Transverse colon (tissue), 4 donors: ENCODE data around the gene API5. TPM values are rescaled to one million over a fixed set of nuclear protein-coding genes. Genes with fewer than 3 reads are reported as not detected.
A peak's percentile ranks its signal among the peaks of the same experiment; 100 is the strongest.

Experiments
- DNase-seq: peaks from one replicate; pipeline ENCODE4 v3.0.0-alpha.2; 2019
- H3K27ac ChIP-seq, 4 donors: fragments of 200-600 bp; sonication (generic); 2 replicates each; pipeline ENCODE4 v1.5.1; 2016 to 2018; ENCODE audit warnings: inconsistent platforms in 4 of 4
- H3K27me3 ChIP-seq: fragments of 200-600 bp; sonication (generic); 2 replicates; pipeline ENCODE4 v1.5.1; 2017; ENCODE audit warnings: inconsistent platforms
- H3K36me3 ChIP-seq, 4 donors: fragments of 200-600 bp; sonication (generic); 2 replicates each; pipeline ENCODE4 v1.5.1; 2017 to 2019; ENCODE audit warnings: inconsistent platforms in 4 of 4
- H3K4me1 ChIP-seq, 4 donors: fragments of 200-600 bp; sonication (generic); 2 replicates each; pipeline ENCODE4 v1.5.1; 2017 to 2020; ENCODE audit warnings: inconsistent platforms in 4 of 4
- H3K4me3 ChIP-seq, 4 donors: fragments of 200-600 bp; sonication (generic); 1 replicate in 1 of 4; 2 replicates in 3 of 4; pipeline versions ENCODE4 v1.5.1 to v1.6.1; 2017 to 2019; ENCODE audit warnings: inconsistent platforms in 4 of 4
- H3K9me3 ChIP-seq, 2 donors: fragments of 200-600 bp; sonication (generic); 2 replicates each; pipeline ENCODE4 v1.5.1; 2017 to 2019; ENCODE audit warnings: inconsistent platforms in 2 of 2
- EP300 ChIP-seq: sonication (generic); formaldehyde crosslinking; IDR thresholded peaks from one replicate; pipeline ENCODE4 v1.6.1; 2017; ENCODE audit warnings: antibody characterized with exemption, low read depth
- POLR2A ChIP-seq: fragments of 450-650 bp; IDR thresholded peaks from one replicate; pipeline ENCODE4 v1.6.1; 2016; ENCODE audit warnings: antibody characterized with exemption, mild to moderate bottlenecking, moderate library complexity
- POLR2AphosphoS5 ChIP-seq, 3 donors: sonication (generic); formaldehyde crosslinking; IDR thresholded peaks; one replicate each; pipeline ENCODE4 v1.6.1; 2016; ENCODE audit warnings: antibody characterized with exemption in 3 of 3
- WGBS, 2 donors: methylation state at CpG; one replicate each; pipeline ENCODE4 v1.1.5; 2018; ENCODE audit warnings: low coverage in 1 of 2; 5-methylcytosine and 5-hydroxymethylcytosine counted together
- in situ Hi-C, 4 donors: fragments of 200-750 bp; cut with MboI; loops; one replicate each; pipeline versions ENCODE4 v1.15.0 to v1.15.1; 2017; ENCODE audit warnings: low sequenced_read_pairs in 3 of 4, low pct_ligation_motif_present in 1 of 4, low pct_unique_long_range_greater_than_20kb in 1 of 4
- intact Hi-C: fragments of 100-400 bp; cut with DNase I; formaldehyde crosslinking; loops from one replicate; pipeline ENCODE4 v1.15.1; 2023; ENCODE audit warnings: low total_unique reads
- total RNA-seq, 4 donors: library from RNA; depleted of rRNA; stranded (reverse); fragments of >200 nt; gene quantifications; one replicate each; pipeline ENCODE4 v1.1.0, GENCODE V29; 2016
- TF ChIP-seq, protein P1 (sequence below), 5 experiments: fragments of 200-600 bp in 3 of 5; fragments of 450-650 bp in 2 of 5; sonication (generic) in 3 of 5; IDR thresholded peaks; 1 replicate in 2 of 5; 2 replicates in 3 of 5; pipeline ENCODE4 v1.5.1; 2016 to 2017; ENCODE audit warnings: antibody characterized with exemption in 5 of 5, inconsistent platforms in 3 of 5, mild to moderate bottlenecking in 2 of 5, moderate library complexity in 1 of 5

Gene API5
- total RNA-seq, 4 donors from 2014 or later, result 18.7 to 74.6 (median 46.6) TPM

- Histone ChIP-seq H3K27me3 (no peaks in the 10 kb centered on the region), H3K27ac (no peak overlapping the region), H3K9me3 (no peaks in the 10 kb centered on the region), H3K36me3 (no peaks in the 10 kb centered on the region), H3K4me1 (peaks cover 11 to 26% (median 22%) of the 10 kb centered on the region in 4 donors), H3K4me3 (no peak overlapping the region)
- TF ChIP-seq POLR2A, result no peak
- TF ChIP-seq EP300, result no peak
- no peak for TF ChIP-seq POLR2AphosphoS5 (IDR thresholded peaks at IDR 0.05)
- TF ChIP-seq, protein P1, sequence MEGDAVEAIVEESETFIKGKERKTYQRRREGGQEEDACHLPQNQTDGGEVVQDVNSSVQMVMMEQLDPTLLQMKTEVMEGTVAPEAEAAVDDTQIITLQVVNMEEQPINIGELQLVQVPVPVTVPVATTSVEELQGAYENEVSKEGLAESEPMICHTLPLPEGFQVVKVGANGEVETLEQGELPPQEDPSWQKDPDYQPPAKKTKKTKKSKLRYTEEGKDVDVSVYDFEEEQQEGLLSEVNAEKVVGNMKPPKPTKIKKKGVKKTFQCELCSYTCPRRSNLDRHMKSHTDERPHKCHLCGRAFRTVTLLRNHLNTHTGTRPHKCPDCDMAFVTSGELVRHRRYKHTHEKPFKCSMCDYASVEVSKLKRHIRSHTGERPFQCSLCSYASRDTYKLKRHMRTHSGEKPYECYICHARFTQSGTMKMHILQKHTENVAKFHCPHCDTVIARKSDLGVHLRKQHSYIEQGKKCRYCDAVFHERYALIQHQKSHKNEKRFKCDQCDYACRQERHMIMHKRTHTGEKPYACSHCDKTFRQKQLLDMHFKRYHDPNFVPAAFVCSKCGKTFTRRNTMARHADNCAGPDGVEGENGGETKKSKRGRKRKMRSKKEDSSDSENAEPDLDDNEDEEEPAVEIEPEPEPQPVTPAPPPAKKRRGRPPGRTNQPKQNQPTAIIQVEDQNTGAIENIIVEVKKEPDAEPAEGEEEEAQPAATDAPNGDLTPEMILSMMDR (IDR thresholded peaks at IDR 0.05), result no peak
- DNase-seq, result no peak
- intact Hi-C loops, result no loop called here
- in situ Hi-C loops, result no loop called here
Observed at GRCh38 chr11:43356336-43356735, 44.5 kb downstream of the API5 start.

DNA sequence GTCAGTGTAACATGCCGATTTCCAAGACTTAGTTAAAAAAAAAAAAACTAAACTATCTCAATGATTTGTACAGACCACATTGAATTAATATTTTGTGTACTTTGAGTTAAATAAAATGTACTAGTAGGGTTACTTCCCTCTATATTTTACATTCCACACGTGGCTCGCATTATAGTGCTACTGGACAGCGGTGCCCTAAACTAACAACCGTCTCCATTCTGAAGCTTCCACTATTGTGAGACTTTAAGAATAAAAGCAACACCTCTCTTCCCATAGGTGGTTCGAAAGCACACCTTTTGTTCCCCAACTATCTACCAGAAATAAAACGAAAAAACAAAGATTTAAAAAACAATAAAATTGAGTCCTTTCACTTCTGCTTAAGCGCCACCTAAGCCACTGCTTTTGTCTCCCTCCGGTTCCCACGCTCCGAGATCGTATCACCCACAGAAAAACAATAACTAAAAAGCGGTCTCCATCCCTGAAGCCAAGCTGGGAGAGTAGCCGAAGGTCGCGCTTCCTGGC, 46.5 kb downstream of the API5 start:
- Histone ChIP-seq H3K4me3 (peak overlapping the region; percentile 40 to 97 (median 84)), H3K36me3 (no peaks in the 10 kb centered on the region), H3K9me3 (no peaks in the 10 kb centered on the region), H3K4me1 (peaks cover 11 to 26% (median 23%) of the 10 kb centered on the region in 4 donors), H3K27ac (peak overlapping the region; percentile 91 to 96 (median 92)), H3K27me3 (no peaks in the 10 kb centered on the region)
- TF ChIP-seq EP300, result no peak
- TF ChIP-seq POLR2A, result no peak
- TF ChIP-seq, protein P1 (IDR thresholded peaks at IDR 0.05), result no peak
- no peak for TF ChIP-seq POLR2AphosphoS5 (IDR thresholded peaks at IDR 0.05)
- 8 to 10% methylated on average over 10 to 16 of the region's 16 CpGs for WGBS, 2 donors
- intact Hi-C loops (no loop called here), in situ Hi-C loops (no loop called here)
- DNase-seq, result no peak

- H3K4me3 ChIP-seq, result peak within 1 kb of the TSS; percentile 77 to 97 (median 92)
- DNase-seq, result peak; percentile 95
- 0 to 1% methylated on average over 2 to 44 of the region's 58 CpGs for WGBS, 2 donors
- H3K9me3 ChIP-seq, result no peaks in the 10 kb centered on the region
- in situ Hi-C loops (no loop called here), intact Hi-C loops (no loop called here)
- no peaks in the 10 kb centered on the region for H3K36me3 ChIP-seq
- H3K27me3 ChIP-seq, result no peaks in the 10 kb centered on the region
- peaks cover 11 to 26% (median 23%) of the 10 kb centered on the region in 4 donors for H3K4me1 ChIP-seq
- H3K27ac ChIP-seq, result peak within 1 kb of the TSS; percentile 91 to 96 (median 92)
- TF ChIP-seq, protein P1 (IDR thresholded peaks at IDR 0.05), result no peak
- TF ChIP-seq EP300, result no peak
- TF ChIP-seq POLR2AphosphoS5 (IDR thresholded peaks at IDR 0.05), result peak; percentile 85 to 91 (median 86)
- TF ChIP-seq POLR2A, result peak; percentile 88
Observed at GRCh38 chr11:43358801-43359421, 47.1 kb downstream of the API5 start, which contains the start of gene TTC17. TTC17 (plus strand) TSS chr11:43358920; CDS start chr11:43358955, 35 bp downstream.

DNA sequence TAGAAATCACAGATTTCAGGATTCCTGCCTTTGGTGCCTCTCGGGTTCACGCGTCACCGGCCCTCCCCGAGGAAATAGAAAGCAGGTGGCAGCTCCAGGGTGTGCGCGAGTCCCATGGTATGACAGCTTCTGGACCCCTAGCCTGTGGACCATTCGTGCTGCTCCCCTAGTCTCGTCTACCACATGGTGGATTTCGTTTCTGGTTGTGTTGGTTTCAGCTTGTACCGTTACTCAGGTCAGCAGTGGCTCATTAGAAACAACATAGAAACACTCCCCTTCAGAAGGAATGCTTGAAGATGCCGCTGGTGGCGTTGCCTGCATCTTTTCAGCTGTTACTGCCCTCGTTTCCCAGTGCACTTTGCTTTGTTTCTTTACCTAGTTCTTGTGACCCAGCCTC, 47.6 kb downstream of the API5 start:
- in situ Hi-C loops (no loop called here), intact Hi-C loops (no loop called here)
- TF ChIP-seq, protein P1 (IDR thresholded peaks at IDR 0.05), result no peak
- TF ChIP-seq POLR2A (no peak), POLR2AphosphoS5 (IDR thresholded peaks at IDR 0.05) (no peak), EP300 (no peak)
- Histone ChIP-seq H3K36me3 (no peaks in the 10 kb centered on the region), H3K27ac (peak overlapping the region; percentile 91 to 96 (median 92)), H3K9me3 (no peaks in the 10 kb centered on the region), H3K27me3 (no peaks in the 10 kb centered on the region), H3K4me1 (peaks cover 11 to 26% (median 23%) of the 10 kb centered on the region in 4 donors), H3K4me3 (peak overlapping the region; percentile 77 to 97 (median 92))
- DNase-seq, result peak; percentile 30
- WGBS, 2 donors, result 0% methylated on average over 14 of the region's 14 CpGs; no CpG with 5 or more reads in 1 of the 2 donors
